Activated gamma-delta T cell treated with Interleukin-2 at 50 U/mL for 16 hours (primary cell): ENCODE data around the gene ACRV1.
"Not testable (repeated sequence)": the region's sequence is repeated elsewhere in the genome, so short reads cannot be mapped to it uniquely, and the experiment has no call there.

Experiments used
- DNase-seq: peaks from one replicate; pipeline ENCODE4 v3.0.0-alpha.2; 2020

Gene ACRV1

GRCh38 chr11:125680747-125681146, at the start of gene ACRV1:
TSS of gene ACRV1 (minus strand) at chr11:125680847. CDS start at chr11:125680780, 67 bp downstream.
- no peak for DNase-seq

GRCh38 chr11:125728969-125729368, 48.3 kb upstream of the ACRV1 start:
- no peak for DNase-seq

DNA sequence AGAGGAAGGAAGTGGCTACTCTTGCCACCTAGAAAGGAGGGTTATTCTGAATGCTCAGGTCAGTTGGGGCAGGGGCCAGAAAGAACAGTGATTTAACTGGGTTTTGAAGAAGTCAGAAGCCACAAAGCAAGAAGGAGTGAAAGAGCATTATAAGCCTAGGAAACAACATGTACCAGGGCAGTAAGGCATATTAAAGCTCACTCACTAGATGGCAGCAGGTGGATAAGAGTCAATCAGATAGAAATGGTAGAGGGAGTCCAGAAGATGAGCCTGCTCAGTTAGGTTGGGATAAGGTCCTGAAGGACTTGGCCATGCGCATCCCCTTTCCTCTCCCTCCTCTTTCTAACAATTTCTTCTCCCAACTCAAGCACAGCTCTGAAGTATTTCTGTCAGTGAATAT, 43.5 kb upstream of the ACRV1 start:
- DNase-seq: no peak

DNA sequence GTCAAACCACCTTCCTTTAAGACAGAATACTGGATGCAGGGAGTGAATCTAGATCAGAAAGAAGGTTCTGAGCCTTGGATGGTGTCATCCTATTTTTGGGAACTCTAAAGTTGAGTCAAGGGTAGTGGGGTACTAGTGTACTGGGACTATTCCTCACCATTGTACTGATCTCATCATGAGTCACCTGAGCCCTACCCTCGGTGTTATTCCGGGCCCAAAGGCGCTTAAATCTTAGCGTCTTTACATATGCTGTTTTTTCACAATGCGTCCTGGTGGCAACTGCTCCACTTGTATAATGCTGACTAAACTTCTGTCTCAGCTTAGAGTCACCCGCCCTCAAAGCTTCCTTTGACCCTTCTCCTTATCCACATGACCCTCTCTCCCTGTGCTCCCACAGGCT, 40.1 kb upstream of the ACRV1 start:
- DNase-seq: no peak

GRCh38 chr11:125704686-125705085, 24.0 kb upstream of the ACRV1 start:
- DNase-seq: not testable (repeated sequence)

DNA sequence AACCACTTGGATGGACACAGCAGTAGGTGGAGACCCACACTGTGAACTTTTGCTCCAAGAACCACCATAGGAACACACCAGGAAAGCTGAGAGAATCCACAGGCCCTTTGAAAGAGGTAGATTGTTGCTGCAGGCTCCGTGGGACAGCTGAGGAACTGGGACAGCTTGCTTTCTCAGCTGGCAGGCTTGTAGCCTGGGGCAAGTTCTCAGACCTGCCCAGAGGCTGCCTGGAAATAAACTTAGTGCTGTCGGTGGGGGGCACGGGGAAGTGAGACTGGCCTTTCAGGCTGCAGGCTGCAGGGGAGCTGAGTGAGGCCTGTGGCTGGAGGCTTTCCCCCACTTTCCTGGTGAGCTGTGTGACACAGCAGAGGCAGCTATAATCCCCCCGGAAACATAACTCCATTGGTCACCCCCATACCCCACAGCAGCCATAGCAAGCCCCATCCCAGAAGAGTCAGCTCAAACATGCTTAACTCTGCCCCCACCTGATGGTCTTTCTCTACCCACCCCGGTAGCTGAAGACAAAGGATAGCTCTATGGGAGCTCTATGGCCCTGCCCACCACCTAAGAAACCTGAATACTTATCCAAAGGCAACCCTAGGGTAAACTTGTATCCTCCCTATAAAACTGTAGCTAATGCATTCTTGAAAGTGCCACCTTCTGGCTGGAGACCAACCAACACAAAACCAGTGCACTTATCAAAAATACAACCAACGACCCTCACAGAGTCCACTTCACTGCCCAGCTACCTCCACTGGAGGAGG, 21.4 kb upstream of the ACRV1 start:
- no peak for DNase-seq

- no peak for DNase-seq
Observed at GRCh38 chr11:125701018-125701610, 20.5 kb upstream of the ACRV1 start.

- no peak for DNase-seq
Observed at GRCh38 chr11:125694951-125695350, 14.3 kb upstream of the ACRV1 start.

DNA sequence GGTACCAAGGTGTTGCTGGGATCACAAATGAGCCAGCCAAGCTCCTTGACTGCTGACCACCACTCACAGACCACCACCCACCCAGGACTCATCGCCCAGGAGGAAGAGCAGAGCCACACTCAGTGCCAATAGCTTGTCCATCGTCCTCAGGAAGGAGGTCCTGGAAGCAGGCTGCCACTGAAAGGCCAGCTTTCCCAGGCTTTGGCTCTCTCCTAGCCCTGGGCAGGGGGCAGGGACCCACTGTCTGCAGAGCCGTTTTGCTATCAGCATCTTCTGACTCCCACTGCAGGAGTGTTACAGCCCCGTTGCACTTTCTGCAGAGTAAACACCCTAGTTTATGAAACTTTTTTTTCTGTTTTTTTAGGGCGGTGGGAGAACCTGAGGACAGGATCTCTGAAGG, 12.2 kb upstream of the ACRV1 start:
- no peak for DNase-seq

DNA sequence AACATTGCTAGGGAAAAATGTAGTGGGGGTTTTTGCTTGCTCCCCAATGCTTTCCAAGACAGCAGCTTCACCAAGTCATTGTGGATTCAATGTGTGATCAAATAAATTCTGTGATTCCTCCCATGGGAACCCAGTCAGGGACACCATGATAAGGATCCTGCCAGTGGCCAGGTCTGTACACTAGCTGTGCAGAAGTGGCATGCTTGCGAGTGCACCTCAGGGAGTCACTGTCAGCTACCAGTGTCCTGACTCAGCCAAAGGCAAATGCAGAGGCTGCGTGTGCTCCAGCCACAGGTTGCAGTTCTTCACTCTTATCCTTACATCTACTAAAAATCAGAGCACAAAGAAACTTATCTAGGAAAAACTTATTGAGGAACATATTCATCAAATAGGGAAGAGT, 9.4 kb upstream of the ACRV1 start:
- DNase-seq: no peak

DNA sequence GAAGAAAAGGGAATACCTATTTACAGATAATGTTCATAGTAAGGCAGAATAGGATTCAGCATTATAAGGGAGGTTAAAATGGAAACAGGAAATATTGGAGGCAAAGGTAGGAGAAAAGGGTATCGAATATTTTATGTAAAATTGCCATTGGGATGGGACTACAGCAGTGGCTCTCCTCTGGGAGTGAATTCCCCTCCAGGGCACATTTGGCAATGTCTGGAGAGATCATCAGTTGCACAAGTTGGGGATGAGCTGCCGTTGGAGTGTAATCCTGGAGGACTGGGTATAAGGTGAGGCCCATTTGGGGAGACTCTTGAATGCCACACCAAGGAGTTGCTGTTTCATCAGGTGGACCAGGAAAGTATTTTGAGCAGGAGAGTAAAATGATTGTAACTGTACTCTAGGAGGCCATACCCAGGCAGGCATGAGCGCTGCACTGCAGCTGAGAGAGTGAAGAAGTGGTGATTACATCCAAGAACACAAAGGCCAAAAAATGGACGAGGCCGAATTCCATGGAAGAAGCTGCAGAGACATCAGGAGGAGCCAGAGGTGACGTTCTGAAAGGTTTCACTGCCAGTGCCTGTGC, 8.7 kb upstream of the ACRV1 start:
- DNase-seq: no peak

GRCh38 chr11:125688632-125689031, 8.0 kb upstream of the ACRV1 start:
- no peak for DNase-seq

DNA sequence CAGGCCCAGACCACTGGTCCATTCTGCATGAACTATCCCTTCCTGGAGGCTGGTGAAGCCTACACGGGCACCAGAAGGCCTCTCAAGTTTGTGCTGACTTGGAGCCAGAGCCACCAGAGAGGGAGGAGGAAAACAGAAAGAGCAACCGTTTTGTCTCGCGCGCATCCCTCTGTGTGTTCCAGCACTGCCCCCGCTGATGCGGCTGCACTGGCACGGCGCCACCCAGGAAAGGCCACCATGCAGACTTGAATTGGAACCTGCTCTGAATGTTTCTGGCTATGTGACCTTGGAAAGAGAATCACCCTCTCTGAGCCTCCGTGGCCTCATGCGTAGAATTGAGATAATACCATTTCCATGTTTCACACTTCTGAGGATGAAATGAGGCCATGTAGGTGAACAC, 7.4 kb upstream of the ACRV1 start:
- DNase-seq: no peak

DNA sequence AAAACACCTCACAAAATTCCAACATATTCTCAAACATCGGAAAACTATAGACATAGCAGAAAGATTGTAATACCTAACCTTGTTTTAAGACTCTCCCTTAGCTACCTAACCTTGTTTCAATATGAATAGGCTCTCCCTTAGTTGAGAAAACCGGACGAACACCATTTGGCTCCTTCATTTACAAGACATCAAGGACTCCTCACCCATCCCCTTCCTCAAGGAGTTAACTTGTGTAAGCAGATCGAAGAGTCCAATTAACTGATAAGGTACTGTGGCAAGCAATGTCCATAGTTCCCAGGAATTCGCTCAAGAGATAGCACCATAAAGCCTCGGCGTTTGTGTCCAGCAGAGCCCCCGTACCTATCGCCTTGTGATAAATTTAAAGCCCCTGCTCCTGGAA, 4.6 kb upstream of the ACRV1 start:
- no peak for DNase-seq

DNA sequence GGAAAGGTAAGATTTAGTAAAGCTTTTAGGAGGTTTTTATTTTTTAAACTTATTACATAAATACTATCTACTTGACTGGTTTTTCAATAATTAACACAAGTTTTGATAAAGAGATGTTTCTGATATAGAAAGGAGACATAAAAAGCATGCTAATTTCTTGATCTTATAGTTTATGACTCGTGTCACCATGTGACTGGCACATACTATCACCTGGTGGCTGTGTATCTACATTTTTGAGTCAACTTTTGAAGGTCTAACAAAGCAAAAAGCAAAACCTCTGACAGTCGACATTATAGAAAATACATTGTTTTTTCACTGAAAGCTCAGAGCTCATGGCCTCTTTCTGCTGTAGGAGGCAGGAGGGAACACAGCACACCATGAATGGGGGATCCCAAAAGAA, 810 bp downstream of the ACRV1 start:
- no peak for DNase-seq

GRCh38 chr11:125679397-125679796, 1.2 kb downstream of the ACRV1 start:
- no peak for DNase-seq

DNA sequence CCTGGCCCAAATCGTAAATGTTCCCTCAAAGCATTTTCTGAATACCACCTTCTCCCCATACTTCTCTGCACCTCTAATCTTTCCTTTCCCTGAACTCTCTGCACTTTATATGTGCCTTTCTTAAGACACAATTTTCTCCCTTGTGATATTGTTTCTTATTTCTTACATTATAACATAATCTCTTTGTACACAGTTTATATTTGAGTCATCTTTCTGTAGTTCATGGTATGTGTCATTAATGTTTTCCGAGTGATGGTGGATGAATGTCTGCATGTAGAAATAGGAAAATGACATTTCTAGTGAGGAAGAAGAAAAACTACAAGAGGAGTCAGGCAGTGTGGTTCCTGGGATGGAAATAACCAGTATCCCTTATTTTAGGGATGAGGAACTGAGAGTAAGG, 5.5 kb downstream of the ACRV1 start:
- DNase-seq: no peak

GRCh38 chr11:125674210-125674609, 6.4 kb downstream of the ACRV1 start:
- no peak for DNase-seq

DNA sequence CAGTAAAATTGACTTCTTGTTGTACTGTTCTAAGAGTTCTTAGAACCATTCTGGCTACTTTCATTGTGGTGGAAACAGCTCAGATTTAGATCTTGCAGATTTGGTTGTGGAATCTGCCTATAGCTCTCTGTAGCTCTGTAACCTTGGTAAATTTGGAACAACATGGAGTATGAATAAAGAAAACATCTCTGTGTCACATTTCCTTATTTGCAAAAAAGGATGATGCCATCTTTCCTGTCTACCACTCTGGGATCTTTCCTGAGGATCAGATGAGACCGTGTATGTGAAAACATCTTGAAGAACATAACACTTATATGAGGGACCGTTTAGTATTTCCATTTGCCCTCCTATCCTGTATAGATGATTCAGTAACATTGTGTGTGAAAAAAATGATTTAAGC, 9.1 kb downstream of the ACRV1 start:
- DNase-seq: no peak

DNA sequence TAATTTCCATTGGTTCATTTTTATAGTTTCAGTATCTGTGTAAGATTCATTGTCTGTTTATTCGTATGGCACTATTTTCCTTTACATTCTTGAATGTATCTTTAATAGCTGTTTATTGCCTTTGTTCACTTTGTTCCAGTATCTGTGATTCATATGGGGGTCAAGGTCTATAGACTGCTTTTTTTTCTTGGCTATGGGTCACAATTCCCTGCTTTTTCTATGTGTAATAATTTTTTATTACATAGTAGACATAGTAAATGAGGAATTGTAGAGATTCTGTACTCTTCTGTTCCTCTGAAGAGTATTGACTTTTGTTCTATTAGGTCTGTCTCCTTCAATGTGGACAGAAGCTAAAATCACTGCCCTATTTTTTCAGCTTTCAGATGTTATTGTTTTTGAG, 10.5 kb downstream of the ACRV1 start:
- DNase-seq: no peak

GRCh38 chr11:125667151-125667550, 13.5 kb downstream of the ACRV1 start:
- no peak for DNase-seq

- DNase-seq: no peak
Observed at GRCh38 chr11:125663910-125664309, 16.7 kb downstream of the ACRV1 start.

GRCh38 chr11:125662689-125663088, 18.0 kb downstream of the ACRV1 start:
- DNase-seq: no peak

DNA sequence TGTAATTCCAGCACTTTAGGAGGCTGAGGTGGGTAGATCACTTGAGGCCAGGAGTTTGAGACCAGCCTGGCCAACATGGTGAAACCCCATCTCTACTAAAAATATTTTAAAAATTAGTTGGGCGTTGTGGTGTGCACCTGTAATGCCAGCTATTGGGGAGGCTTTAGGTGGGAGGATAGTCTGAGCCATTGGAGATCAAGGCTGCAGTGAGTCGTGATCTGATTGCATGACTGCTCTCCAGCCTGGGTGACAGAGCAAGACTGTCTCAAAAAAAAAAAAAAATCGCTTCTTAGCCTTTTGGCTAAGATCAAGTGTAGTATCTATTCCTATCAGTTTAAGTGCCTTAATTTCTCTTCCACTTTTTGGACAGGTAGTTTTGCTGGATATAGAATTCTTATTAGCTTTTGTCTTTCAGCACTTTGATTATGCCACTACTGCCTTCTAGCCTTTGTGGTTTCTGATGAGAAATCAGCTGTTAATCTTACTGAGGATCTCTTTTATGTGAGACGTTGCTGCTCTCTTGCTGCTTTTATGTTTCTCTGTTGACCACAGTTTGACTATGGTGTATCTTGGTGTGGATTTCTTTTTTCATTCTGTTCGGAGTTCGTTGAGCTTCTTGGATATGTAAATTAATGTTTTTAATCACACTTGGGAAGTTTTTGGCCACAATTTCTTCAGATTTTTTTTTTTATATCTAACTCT, 31.0 kb downstream of the ACRV1 start:
- no peak for DNase-seq
